GM18517 (cell line): Measurements from ENCODE around the gene ZNF516.

Source experiments
- ATAC-seq: cut with Tn5 transposase; IDR thresholded peaks from one replicate; pipeline ENCODE4 v1.9.1; 2021; ENCODE audit warnings: mild to moderate bottlenecking, moderate library complexity; ENCODE audit not compliant: unreplicated experiment

The ZNF516 gene

GRCh38 chr18:76426737-76427305 lies 68.2 kb downstream of the ZNF516 start:
- no peak for ATAC-seq

- no peak for ATAC-seq
These were observed 69.6 kb downstream of the ZNF516 start for GRCh38 chr18:76425146-76426131.

GRCh38 chr18:76422838-76423237 lies 72.2 kb downstream of the ZNF516 start:
- ATAC-seq = no peak

- no peak for ATAC-seq
These were observed 72.9 kb downstream of the ZNF516 start for GRCh38 chr18:76422121-76422520.

- ATAC-seq = no peak
These were observed 73.4 kb downstream of the ZNF516 start for GRCh38 chr18:76421685-76422078.

DNA sequence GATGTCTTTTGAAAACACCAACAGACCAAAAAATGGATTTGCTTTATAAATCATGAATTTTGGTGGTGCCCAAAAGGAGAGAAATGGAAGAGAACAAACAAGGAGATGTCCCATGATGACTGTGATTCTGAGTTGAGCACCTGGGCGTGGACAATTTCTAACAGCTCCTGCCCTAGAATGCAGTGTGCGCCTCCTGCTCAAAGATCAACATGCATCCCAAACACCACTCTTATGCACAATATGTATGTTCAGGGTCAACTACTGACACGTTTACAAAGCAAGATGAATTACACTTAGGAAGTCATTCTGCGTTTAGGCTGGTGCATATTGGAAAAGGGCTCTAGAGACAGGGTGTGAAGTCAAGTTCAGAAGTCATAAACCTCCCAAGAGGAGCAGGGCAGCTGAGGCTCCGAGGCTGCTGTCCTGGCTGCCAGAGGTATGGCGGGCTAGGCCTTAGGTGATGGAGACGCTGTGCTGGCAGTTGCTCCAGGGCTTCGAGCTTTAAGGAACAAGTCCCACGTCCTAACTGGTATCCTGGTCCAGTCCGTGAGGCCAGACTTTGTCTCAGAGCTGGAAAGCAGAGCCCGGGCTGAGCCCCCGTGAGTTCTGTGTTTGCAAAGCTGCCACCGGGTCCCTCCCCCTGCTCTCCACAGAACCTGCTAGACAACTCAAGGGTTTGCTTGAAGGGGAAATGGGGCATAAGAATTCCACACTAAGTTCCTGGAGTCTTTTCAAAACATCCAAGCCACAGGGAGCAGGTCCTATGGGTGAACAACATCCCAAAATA lies 74.0 kb downstream of the ZNF516 start:
- ATAC-seq = no peak

GRCh38 chr18:76419811-76420210 lies 75.2 kb downstream of the ZNF516 start:
- ATAC-seq = no peak

GRCh38 chr18:76416911-76417310 lies 78.1 kb downstream of the ZNF516 start:
- ATAC-seq = no peak

DNA sequence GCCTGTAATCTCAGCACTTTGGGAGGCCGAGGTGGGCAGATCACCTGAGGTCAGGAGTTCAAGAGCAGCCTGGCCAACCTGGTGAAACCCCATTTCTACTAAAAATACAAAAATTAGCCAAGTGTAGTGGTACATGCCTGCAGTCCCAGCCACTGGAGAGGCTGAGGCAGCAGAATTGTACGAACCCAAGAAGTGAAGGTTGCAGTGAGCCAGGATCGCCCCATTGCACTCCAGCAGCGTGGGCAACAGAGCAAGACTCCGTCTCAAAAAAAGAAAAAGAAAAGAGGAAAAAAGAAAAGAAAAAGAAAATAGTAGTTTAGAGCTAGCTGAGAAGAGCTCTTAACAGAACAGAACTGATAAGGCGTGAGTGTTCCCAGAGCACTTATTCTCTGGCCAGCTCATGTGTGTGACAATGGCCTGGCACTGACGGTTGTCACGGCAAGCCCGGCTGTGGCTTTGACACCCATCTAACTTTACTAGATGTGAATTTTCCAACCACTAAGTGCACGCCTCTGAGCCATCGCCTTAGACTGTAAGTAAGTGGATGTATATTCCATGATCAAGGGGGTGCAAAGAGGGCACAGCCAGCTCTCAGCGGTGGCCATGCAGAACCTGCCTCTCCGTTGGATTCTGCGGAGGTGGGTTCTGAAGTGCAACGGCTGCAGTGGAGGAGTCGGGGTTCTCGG lies 80.0 kb downstream of the ZNF516 start:
- no peak for ATAC-seq

DNA sequence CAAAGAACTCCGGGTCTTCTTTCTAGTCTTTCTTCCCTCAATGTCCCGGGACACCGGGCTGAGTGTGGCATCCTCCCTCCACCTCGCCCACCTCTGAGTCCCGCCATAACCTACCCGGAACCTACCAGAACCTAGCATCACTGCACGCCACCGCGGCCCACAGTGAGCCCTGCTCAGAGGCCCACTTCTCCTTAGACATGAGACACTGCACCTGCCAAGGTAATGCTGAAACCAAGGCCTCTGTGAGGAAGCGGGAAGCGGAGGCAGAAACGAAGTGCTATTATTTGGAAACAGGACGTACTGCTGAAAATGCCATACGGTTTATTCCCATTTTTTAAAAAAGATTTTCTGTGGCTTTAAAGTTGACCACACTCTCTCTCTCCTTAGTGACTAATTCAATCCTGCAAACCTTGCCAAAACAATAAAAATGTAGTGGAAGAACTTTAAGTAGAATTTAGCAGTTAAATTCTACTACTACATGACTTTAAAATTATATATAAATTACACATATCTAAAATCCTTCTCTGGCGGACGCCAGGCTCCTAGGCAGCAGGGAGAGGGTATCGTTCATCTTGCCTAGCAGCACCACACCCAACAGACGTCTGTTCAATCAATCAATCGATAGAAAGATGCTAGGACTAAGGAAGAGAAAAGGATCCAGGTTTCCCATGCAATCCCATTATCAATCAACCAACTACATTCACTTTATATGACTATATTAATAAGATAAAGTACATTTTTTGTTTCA lies 82.0 kb downstream of the ZNF516 start:
- ATAC-seq = no peak

DNA sequence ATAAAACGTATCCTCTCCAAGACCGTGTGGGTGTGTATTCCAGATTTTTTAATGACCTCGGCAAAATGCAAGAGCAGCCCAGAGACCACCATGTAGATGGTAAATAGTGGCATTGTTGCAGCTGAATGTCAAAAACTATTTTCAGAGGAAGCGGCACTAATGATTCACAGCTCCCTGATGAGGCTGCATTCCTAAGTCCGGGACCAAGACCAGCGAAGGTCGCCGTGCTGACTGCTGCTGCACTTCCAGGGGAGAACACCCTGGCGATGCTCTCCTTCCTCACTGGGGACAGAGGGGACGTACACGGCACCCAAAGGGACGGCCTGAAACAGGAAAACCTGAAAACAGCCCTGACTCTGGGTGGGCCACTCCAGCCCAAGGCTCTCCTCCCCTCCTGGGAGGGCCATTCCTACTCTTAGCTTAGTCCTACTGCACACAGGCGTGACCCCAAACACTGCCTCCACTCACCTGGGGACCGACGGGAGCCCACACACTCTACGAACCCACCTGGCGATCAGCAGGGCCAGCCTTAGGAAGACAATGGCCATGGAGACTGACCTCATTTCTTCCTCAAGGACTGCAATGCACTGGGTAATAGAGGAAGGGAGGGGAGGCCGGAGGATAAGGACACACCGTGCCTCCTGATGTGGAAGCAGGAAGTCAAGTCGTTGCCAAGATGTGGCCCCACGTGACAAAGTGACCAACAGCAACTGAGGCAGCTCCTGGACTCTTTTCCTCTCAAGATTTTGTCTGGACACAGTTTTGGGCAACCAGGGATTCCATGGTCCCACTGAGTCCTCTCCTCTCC lies 82.8 kb downstream of the ZNF516 start:
- ATAC-seq = no peak

DNA sequence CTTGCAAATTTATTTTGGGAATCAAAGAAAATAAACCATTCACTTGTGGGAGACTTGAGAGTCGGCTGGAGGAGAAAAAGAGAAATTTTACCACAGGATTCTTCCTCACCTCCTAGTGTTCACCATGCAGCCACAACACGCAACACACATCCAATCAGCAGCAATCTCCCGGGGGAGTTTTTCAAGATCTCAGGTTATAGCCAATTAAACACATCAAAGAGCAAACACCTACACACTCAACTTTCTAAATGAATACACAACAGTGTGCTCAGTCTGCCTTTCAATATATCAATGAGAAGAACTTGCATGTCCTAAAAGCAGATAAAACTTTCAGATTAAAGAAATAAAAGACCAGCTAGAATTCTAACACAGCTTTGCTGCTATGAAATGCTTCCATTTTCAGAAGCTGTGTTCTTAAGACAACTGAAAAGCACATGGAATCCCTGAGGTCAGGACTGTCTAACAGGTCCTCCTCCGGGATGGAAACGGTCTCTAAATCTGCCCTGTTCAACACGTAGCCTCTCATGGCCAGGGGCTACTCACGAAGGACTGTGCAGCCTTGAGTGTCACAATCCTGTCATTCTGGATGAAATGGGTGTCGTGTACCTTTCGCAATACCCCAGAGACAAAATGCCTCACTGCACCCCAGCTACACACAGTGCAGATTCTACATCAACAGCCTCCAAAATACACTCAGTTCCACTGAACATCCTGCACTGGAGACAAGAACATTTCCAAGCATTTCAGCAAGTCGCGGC lies 84.2 kb downstream of the ZNF516 start:
- ATAC-seq = peak; percentile 68

- ATAC-seq = no peak
These were observed 85.0 kb downstream of the ZNF516 start for GRCh38 chr18:76410033-76410432.

- ATAC-seq = no peak
These were observed 86.5 kb downstream of the ZNF516 start for GRCh38 chr18:76408480-76409067.

GRCh38 chr18:76407681-76408080 lies 87.4 kb downstream of the ZNF516 start:
- ATAC-seq = no peak

DNA sequence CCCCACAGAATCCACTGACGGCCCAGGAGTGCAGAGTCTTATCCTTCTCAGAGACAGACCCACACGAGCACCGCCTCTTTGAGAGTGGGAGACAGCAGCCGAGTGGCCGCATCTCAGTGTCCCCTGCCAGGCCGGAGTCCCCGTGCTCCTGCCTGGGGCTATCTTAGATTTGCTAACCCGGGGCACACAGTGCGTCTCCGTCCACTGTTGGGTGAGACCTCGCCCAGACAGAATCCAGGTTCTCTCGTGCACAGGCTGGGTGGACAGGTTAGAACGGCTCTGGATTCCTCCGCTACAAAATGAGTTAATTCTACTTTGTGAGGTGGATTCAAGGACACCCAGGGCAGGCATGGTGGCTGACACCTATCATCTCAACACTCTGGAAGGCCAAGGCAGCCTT lies 88.3 kb downstream of the ZNF516 start:
- ATAC-seq = no peak

DNA sequence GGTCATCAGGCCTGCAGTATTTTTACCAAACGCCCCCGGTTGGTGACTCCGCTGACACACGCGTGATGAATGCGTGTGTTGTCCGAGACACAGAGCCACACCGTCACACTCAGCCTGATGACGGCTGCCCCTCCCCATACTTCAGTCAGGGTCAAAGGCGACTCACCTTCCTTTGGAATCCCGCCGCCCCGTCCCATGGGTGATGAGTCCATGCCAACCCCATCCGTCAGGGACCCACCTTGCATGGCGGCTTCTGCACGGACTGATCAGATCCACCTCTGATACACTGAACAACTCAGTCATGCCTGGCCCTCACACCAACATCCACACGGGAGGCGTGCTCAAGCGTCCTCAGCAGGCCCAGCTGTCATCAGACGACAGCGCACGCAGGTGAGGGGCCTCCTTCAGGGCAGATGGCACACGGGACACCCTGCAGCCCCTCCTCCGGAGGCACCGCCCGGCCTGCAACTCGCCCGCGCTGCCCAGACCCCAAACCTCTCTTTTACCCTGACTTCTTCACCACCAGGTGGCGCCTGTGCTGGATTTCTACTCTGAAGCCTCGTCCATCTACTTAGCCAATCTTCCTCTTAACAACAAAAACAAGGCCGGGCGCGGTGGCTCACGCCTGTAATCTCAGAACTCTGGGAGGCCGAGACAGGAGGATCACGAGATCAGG lies 89.2 kb downstream of the ZNF516 start:
- no peak for ATAC-seq

DNA sequence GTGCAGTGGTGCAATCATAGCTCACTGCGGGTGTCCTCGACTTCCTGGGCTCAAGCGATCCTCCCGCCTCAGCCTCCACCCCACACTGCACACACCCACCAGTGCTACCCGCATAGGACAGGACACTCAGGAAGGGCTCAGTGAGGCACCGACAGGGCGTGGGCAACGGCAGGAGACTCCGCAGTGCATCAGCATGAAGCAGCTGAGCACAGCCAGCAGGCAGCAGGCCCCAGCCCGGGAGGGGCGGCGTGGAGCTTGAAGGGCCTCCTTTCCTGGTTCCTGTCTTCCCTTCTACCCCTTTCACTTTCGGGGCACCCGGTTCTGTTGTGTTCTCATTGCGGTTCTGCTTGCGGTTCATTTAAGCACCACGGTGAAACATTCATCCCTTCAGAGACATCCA lies 89.8 kb downstream of the ZNF516 start:
- no peak for ATAC-seq
